Subcutaneous abdominal adipose tissue (tissue), 5 donors: ENCODE data around the gene SERPINF2.

ENCODE experiments used
- H3K27ac ChIP-seq: one replicate; pipeline ENCODE4 v1.7.0; 2013; ENCODE audit warnings: low read depth, mild to moderate bottlenecking, inconsistent platforms, low read length, moderate library complexity
- H3K27me3 ChIP-seq, 5 donors: one replicate each; pipeline ENCODE4 v1.7.0; 2013; ENCODE audit warnings: low read length in 5 of 5, inconsistent platforms in 1 of 5; ENCODE audit not compliant: control insufficient read depth in 5 of 5, insufficient read depth in 4 of 5
- H3K36me3 ChIP-seq, 5 donors: one replicate each; pipeline ENCODE4 v1.7.0; 2013; ENCODE audit warnings: low read length in 5 of 5; ENCODE audit not compliant: control insufficient read depth in 5 of 5, insufficient read depth in 5 of 5
- H3K4me1 ChIP-seq, 5 donors: one replicate each; pipeline ENCODE4 v1.7.0; 2013; ENCODE audit warnings: low read length in 5 of 5, mild to moderate bottlenecking in 3 of 5, moderate library complexity in 1 of 5; ENCODE audit not compliant: control insufficient read depth in 5 of 5, insufficient read depth in 5 of 5
- H3K4me3 ChIP-seq, 5 donors: one replicate each; pipeline ENCODE4 v1.7.0; 2013; ENCODE audit warnings: low read length in 5 of 5, low read depth in 1 of 5
- H3K9ac ChIP-seq, 5 donors: one replicate each; pipeline ENCODE4 v1.7.0; 2013; ENCODE audit warnings: low read length in 5 of 5, mild to moderate bottlenecking in 4 of 5, moderate library complexity in 3 of 5
- H3K9me3 ChIP-seq, 5 donors: one replicate each; pipeline ENCODE4 v1.7.0; 2013; ENCODE audit warnings: low read length in 5 of 5; ENCODE audit not compliant: control insufficient read depth in 5 of 5
- donor health status: healthy.
- donor health status: healthy.
- donor health status: healthy.
- donor health status: healthy.
- donor health status: healthy.

The SERPINF2 gene

DNA sequence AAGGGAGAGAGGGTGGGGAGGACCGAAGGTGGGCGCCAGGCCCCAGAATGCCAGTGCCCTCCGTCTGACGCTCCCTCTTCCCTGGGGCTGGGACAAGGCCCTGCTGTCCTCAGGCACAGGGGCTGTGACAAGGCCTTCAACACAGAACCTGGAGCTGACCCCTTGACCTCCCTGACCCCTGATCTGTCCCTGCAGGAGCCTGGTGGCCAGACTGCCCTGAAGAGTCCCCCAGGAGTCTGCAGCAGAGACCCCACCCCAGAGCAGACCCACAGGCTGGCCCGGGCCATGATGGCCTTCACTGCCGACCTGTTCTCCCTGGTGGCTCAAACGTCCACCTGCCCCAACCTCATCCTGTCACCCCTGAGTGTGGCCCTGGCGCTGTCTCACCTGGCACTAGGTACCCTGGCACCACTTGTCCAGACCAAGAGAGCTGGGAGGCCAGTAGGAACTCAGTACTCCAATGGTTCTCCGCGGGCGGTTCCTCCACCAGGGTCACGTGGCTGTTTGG, 2.9 kb downstream of the SERPINF2 start:
- Histone ChIP-seq H3K9me3 (no peaks in the 10 kb centered on the region), H3K27ac (no peak overlapping the region), H3K36me3 (no peaks in the 10 kb centered on the region), H3K9ac (no peak overlapping the region), H3K4me3 (no peak overlapping the region), H3K27me3 (no peaks in the 10 kb centered on the region), H3K4me1 (peaks cover 5 to 13% (median 8%) of the 10 kb centered on the region in 5 donors)

DNA sequence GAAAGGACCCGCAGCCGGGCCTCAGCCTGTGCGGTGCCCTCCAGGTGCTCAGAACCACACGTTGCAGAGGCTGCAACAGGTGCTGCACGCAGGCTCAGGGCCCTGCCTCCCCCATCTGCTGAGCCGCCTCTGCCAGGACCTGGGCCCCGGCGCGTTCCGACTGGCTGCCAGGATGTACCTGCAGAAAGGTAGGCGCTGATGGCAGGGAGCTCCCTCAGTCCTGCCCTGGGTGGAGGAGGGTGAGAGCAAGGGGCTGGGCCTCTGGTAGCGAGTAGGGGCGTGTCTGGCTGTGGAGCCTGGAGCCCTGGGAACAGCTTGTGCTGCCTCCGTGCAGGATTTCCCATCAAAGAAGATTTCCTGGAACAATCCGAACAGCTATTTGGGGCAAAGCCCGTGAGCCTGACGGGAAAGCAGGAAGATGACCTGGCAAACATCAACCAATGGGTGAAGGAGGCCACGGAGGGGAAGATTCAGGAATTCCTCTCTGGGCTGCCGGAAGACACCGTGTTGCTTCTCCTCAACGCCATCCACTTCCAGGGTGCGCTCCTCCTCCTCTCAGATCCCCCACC, 4.4 kb downstream of the SERPINF2 start:
- Histone ChIP-seq H3K4me1 (peaks cover 5 to 16% (median 9%) of the 10 kb centered on the region in 5 donors), H3K27ac (no peak overlapping the region), H3K9me3 (no peaks in the 10 kb centered on the region), H3K4me3 (no peak overlapping the region), H3K36me3 (no peaks in the 10 kb centered on the region), H3K9ac (peak overlapping the region in 2 of 5 donors; percentile 23 to 41), H3K27me3 (no peaks in the 10 kb centered on the region)

DNA sequence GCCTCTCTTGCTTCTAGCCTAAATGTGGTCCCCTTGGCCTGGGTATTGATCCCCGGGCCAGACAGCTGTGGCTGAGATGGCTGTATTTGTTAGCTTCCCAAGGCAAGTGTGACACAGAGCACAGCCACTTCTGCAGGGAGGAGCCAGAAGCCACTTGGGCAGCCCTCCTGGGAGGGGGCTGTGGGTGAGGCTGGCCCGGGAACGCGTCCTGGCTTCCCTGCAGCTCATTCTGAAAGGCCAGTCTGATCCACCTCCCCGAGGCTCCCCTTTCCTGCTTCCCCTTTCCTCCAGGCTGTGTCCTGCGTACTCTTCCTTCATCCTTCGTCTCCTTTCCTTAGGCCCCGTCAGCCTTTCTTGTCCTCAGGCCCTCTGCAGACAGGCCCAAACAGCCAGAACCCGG, 8.0 kb downstream of the SERPINF2 start:
- Histone ChIP-seq H3K4me3 (no peak overlapping the region), H3K9me3 (no peaks in the 10 kb centered on the region), H3K9ac (no peak overlapping the region), H3K4me1 (peaks cover 5 to 40% (median 20%) of the 10 kb centered on the region in 5 donors), H3K36me3 (no peaks in the 10 kb centered on the region), H3K27me3 (no peaks in the 10 kb centered on the region), H3K27ac (no peak overlapping the region)

DNA sequence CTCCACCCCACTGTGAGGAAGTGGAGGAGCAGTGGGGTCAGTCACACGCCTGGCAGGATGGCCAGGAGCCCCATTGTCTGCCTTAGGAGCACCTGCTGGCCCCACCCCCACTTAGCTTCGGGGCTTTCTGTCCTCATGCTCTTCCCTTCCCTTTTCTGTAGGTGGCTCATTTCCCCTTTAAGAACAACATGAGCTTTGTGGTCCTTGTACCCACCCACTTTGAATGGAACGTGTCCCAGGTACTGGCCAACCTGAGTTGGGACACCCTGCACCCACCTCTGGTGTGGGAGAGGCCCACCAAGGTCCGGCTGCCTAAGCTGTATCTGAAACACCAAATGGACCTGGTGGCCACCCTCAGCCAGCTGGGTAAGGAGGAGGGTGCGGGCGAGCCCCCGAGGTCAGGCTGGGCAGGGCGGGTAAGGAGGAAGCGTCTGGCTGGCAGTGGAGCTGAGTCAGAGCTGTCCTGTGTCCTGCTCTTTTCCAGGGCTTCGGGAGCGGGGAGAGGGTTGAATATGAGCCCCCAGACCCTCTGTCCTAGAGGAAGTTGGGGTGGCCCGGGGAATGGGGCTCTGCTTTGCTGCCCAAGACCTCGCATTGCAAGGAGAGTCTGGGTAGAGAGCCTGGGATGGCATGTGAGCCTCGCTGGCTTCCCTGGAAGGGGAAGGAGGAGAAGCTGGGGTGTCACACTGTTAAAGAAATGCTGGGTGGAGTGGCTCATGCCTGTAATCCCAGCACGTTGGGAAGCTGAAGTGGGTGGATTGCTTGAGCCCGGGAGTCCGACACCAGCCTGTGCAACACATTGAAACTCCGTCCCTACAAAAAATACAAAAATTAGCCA, 10.0 kb downstream of the SERPINF2 start:
- H3K27me3 ChIP-seq = no peaks in the 10 kb centered on the region
- no peaks in the 10 kb centered on the region for H3K9me3 ChIP-seq
- no peak overlapping the region for H3K4me3 ChIP-seq
- H3K36me3 ChIP-seq = no peaks in the 10 kb centered on the region
- no peak overlapping the region for H3K9ac ChIP-seq
- H3K4me1 ChIP-seq = peaks cover 0 to 39% (median 17%) of the 10 kb centered on the region in 5 donors
- no peak overlapping the region for H3K27ac ChIP-seq

DNA sequence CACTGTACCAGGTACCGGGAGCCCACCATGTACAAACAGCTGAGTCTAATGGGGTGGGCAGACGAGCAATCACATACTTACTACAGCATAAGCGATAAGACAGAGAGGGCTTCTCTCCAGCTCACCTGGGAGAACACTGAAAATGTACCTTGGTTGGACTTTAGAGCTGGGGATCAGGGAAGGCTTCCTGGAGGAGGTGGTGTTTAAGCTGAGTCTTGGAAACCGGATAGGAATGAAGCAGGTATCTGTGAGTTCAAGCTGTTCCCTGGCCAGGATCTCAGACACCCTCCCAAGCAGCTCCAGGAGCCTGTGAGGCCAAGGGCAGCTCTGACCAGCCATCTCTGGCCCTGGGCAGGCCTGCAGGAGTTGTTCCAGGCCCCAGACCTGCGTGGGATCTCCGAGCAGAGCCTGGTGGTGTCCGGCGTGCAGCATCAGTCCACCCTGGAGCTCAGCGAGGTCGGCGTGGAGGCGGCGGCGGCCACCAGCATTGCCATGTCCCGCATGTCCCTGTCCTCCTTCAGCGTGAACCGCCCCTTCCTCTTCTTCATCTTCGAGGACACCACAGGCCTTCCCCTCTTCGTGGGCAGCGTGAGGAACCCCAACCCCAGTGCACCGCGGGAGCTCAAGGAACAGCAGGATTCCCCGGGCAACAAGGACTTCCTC, 11.2 kb downstream of the SERPINF2 start:
- no peaks in the 10 kb centered on the region for H3K9me3 ChIP-seq
- no peaks in the 10 kb centered on the region for H3K36me3 ChIP-seq
- no peak overlapping the region for H3K9ac ChIP-seq
- no peaks in the 10 kb centered on the region for H3K27me3 ChIP-seq
- H3K4me1 ChIP-seq = peaks cover 0 to 39% (median 17%) of the 10 kb centered on the region in 5 donors
- no peak overlapping the region for H3K27ac ChIP-seq
- no peak overlapping the region for H3K4me3 ChIP-seq

DNA sequence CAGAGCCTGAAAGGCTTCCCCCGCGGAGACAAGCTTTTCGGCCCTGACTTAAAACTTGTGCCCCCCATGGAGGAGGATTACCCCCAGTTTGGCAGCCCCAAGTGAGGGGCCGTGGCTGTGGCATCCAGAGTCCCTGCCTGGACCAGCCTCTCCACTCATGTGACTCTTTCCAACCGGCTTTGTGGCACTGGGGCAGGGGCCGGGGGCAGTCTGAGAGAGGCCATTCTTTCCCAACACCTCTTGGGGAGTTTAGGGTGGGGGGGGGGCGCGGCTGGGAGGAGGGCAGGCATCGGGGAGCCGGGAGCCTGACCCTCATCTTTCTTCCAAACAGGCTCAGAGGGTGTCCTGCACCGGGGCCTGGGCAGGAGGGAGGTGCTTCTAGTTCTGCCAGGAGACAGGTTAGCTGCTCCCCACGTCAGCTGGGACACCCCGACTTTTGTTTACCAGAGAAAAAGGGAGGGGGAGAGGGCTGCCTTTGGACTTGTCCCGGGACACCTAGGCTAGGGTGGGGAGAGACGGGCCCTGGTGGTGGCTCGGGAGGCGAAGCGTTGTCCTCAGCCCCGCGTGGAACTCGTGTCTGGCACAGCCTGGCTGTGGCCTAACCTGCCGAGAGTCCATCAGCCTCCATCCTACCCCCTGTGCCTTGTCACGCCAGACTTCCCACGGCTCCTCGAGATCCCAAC, 11.9 kb downstream of the SERPINF2 start:
- Histone ChIP-seq H3K9me3 (no peaks in the 10 kb centered on the region), H3K36me3 (no peaks in the 10 kb centered on the region), H3K4me3 (no peak overlapping the region), H3K27ac (no peak overlapping the region), H3K4me1 (peaks cover 0 to 39% (median 17%) of the 10 kb centered on the region in 5 donors), H3K27me3 (no peaks in the 10 kb centered on the region), H3K9ac (no peak overlapping the region)

DNA sequence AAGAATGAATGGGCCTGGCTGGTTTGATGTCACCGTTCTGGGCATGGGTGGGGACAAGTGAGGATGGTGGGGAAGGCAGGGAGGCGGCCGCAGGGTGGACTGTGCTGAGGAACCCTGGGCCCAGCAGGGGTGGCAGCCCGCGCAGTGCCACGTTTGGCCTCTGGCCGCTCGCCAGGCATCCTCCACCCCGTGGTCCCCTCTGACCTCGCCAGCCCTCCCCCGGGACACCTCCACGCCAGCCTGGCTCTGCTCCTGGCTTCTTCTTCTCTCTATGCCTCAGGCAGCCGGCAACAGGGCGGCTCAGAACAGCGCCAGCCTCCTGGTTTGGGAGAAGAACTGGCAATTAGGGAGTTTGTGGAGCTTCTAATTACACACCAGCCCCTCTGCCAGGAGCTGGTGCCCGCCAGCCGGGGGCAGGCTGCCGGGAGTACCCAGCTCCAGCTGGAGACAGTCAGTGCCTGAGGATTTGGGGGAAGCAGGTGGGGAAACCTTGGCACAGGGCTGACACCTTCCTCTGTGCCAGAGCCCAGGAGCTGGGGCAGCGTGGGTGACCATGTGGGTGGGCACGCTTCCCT, 12.7 kb downstream of the SERPINF2 start:
- H3K27ac ChIP-seq = no peak overlapping the region
- H3K4me3 ChIP-seq = no peak overlapping the region
- H3K9ac ChIP-seq = no peak overlapping the region
- H3K9me3 ChIP-seq = no peaks in the 10 kb centered on the region
- no peaks in the 10 kb centered on the region for H3K36me3 ChIP-seq
- H3K27me3 ChIP-seq = no peaks in the 10 kb centered on the region
- peaks cover 0 to 39% (median 17%) of the 10 kb centered on the region in 5 donors for H3K4me1 ChIP-seq

DNA sequence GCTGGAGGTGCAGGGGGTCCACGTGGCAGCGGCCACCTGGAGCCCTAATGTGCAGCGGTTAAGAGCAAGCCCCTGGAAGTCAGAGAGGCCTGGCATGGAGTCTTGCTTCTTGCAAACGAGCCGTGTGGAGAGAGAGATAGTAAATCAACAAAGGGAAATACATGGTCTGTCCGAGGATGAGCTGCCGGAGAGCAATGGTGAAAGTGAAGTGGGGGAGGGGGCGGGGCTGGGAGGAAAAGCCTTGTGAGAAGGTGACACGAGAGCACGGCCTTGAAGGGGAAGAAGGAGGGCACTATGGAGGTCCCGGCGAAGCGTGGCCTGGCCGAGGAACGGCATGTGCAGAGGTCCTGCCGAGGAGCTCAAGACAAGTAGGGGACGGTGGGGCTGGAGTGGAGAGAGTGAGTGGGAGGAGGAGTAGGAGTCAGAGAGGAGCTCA, 13.2 kb downstream of the SERPINF2 start:
- Histone ChIP-seq H3K9ac (no peak overlapping the region), H3K27ac (no peak overlapping the region), H3K36me3 (no peaks in the 10 kb centered on the region), H3K4me1 (peaks cover 0 to 34% (median 19%) of the 10 kb centered on the region in 5 donors), H3K9me3 (no peaks in the 10 kb centered on the region), H3K27me3 (no peaks in the 10 kb centered on the region), H3K4me3 (no peak overlapping the region)

DNA sequence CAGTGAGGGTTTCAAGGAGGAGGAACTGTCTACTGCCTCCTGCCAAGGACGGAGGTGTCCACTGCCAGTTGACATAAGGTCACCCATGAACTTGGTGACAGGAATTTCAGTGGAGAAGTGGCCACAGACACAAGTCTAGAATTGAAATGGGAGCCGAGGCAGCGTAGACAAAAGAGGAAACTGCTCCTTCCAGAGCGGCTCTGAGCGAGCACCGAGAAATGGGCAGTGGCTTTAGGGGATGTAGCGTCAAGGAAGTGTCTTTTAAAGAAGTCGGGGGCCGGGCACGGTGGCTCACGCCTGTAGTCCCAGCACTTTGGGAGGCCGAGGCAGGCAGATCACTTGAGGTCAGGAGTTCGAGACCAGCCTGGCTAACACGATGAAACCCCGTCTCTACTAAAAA, 16.1 kb downstream of the SERPINF2 start:
- H3K9me3 ChIP-seq = no peaks in the 10 kb centered on the region
- H3K36me3 ChIP-seq = no peaks in the 10 kb centered on the region
- H3K4me3 ChIP-seq = no peak overlapping the region
- no peaks in the 10 kb centered on the region for H3K27me3 ChIP-seq
- no peak overlapping the region for H3K9ac ChIP-seq
- no peak overlapping the region for H3K27ac ChIP-seq
- H3K4me1 ChIP-seq = peaks cover 4 to 47% (median 34%) of the 10 kb centered on the region in 5 donors
